Heart left ventricle (tissue), 13 donors: Measurements from ENCODE around the gene RPLP2.

ENCODE experiments used
- CTCF ChIP-seq, 12 donors: fragments of 200-600 bp; sonication (generic) in 4 of 12; IDR thresholded peaks; one replicate each; pipeline versions ENCODE4 v1.5.0 to v1.8.0; 2018 to 2022; ENCODE audit warnings: antibody characterized with exemption in 12 of 12, mild to moderate bottlenecking in 5 of 12
- POLR2A ChIP-seq, 2 donors: fragments of 450-650 bp; IDR thresholded peaks; one replicate each; pipeline ENCODE4 v1.6.1; 2017; ENCODE audit warnings: antibody characterized with exemption in 2 of 2, mild to moderate bottlenecking in 2 of 2, moderate library complexity in 2 of 2
- donor health status: ischemic (EF 13 %, LVEDD 7.1; RV severe dilation, severe dysfunction).
- donor health status: DM: no; HTN: yes; CAD: no.
- donor health status: DM: no; HTN: no; CAD: no.
- donor health status: ischemic (EF 25% LVEDD 6.9; RV normal size, moderate dysfunction).
- donor health status: ischemic (EF 25% LVEDD 5.7; RV mildly dilated, moderate dysfunction).
- donor health status: ischemic (EF 35%, LVEDD 5.7; RV mildly dilated, moderate dysfunction).
- donor health status: nonischemic (EF 11% LVEDD 7.7; RV severe dilation, severe dysfunction).
- donor health status: DM: yes; HTN: yes; CAD: no.
- donor health status: PGD.
- donor health status: ischemic (EF 29% LVEDD 5.4; RV normal size, mild dysfunction).
- donor health status: nonischemic (EF 23%, LVEDD 6.1; RV moderate dilation, normal function).

GRCh38 chr11:762421-763072 is 47.2 kb upstream of the RPLP2 start:
- TF ChIP-seq CTCF (IDR thresholded peaks at IDR 0.05) (peak in 1 of 12 donors; percentile 12), POLR2A (IDR thresholded peaks at IDR 0.05) (no peak)
